K562 (cell line): ENCODE data around the gene TMEM214. TPM values are rescaled to one million over a fixed set of nuclear protein-coding genes. Genes with fewer than 3 reads are reported as not detected.

ENCODE experiments used
- COPS2 ChIP-seq: fragments of 450-650 bp; conservative IDR thresholded peaks from 2 replicates; pipeline ENCODE4 v1.6.1; 2016; ENCODE audit warnings: mild to moderate bottlenecking, moderate library complexity
- EGR1 ChIP-seq: fragments of 450-650 bp; conservative IDR thresholded peaks from 2 replicates; pipeline ENCODE4 v1.6.1; 2017; ENCODE audit warnings: mild to moderate bottlenecking
- FOXA3 ChIP-seq, 2 experiments: fragments of 450-650 bp in 1 of 2; sonication (generic) in 1 of 2; formaldehyde crosslinking; IDR thresholded peaks in 1 of 2; conservative IDR thresholded peaks in 1 of 2; 2 replicates each; pipeline versions ENCODE4 v1.4.0 to v1.8.0; 2020 to 2022; ENCODE audit warnings: mild to moderate bottlenecking in 2 of 2, missing genetic modification reagents in 1 of 2
- PHB2 ChIP-seq: fragments of 450-650 bp; IDR thresholded peaks from 2 replicates; pipeline ENCODE4 v1.6.1; 2017; ENCODE audit warnings: low read depth
- SLC30A9 ChIP-seq: fragments of 250-450 bp; sonication (Bioruptor Pico); IDR thresholded peaks from 2 replicates; pipeline ENCODE4 v1.8.0; 2022; ENCODE audit warnings: mild to moderate bottlenecking, moderate library complexity
- TARDBP ChIP-seq: fragments of 450-650 bp; IDR thresholded peaks from 2 replicates; pipeline ENCODE4 v1.6.1; 2016
- ZNF583 ChIP-seq: fragments of 250-450 bp; sonication (Bioruptor Pico); IDR thresholded peaks from 2 replicates; pipeline ENCODE4 v1.4.0; 2020
- ZNF778 ChIP-seq: fragments of 450-650 bp; formaldehyde crosslinking; IDR thresholded peaks from 2 replicates; pipeline ENCODE4 v1.4.0; 2020; ENCODE audit warnings: mild to moderate bottlenecking, moderate library complexity
- ZSCAN32 ChIP-seq: fragments of 450-650 bp; formaldehyde crosslinking; IDR thresholded peaks from 2 replicates; pipeline ENCODE4 v1.4.0; 2020; ENCODE audit warnings: mild to moderate bottlenecking, moderate library complexity
- polyA plus RNA-seq, 8 experiments: library from polyadenylated mRNA; depleted of rRNA in 4 of 8; stranded (reverse) in 5 of 8; unstranded in 3 of 8; fragments of >200 nt; fragmentation: Nextera tagmentation in 2 of 8; fragmentation: Illumina TruSeq in 1 of 8; extraction: Ambion mirVana in 2 of 8; extraction: Trizol in 1 of 8; gene quantifications; 2 replicates each; pipeline versions ENCODE4 v1.2.1 to v1.2.3, GENCODE V29; 2011 to 2014; ENCODE audit warnings: inconsistent platforms in 1 of 8, missing spikeins in 1 of 8
- total RNA-seq, 7 experiments: library from RNA; depleted of rRNA in 6 of 7; stranded (reverse); fragments of >200 nt in 6 of 7; fragmentation: Illumina TruSeq in 2 of 7; extraction: Trizol in 2 of 7; gene quantifications; 2 replicates each; pipeline versions ENCODE4 v1.2.1 to v1.2.3, GENCODE V29; 2011 to 2021; ENCODE audit warnings: low replicate concordance in 1 of 7
- TF ChIP-seq, protein P1 (sequence below), 2 experiments: fragments of 450-650 bp; IDR thresholded peaks; 2 replicates each; pipeline ENCODE4 v1.6.1; 2016; ENCODE audit warnings: mild to moderate bottlenecking in 2 of 2, borderline replicate concordance in 1 of 2, low read depth in 1 of 2, moderate library complexity in 1 of 2
- TF ChIP-seq, protein P2 (sequence below): fragments of 250-450 bp; sonication (Bioruptor Pico); IDR thresholded peaks from 2 replicates; pipeline ENCODE4 v1.8.0; 2021; ENCODE audit warnings: mild to moderate bottlenecking, moderate library complexity
- TF ChIP-seq, protein P3 (sequence below): IDR thresholded peaks from 2 replicates; pipeline ENCODE4 v1.6.1; 2014; ENCODE audit warnings: antibody characterized with exemption
- TF ChIP-seq, protein P4 (sequence below): fragments of 150-350 bp; conservative IDR thresholded peaks from 2 replicates; pipeline ENCODE4 v1.6.1; 2014; ENCODE audit warnings: low read length

TMEM214 gene
- total and polyA plus RNA-seq, 9 of the 15 experiments (the other 6 are each of a cell fraction or from before 2014, with no cell fraction given) = 11.4 to 81.4 (median 44.1) TPM

DNA sequence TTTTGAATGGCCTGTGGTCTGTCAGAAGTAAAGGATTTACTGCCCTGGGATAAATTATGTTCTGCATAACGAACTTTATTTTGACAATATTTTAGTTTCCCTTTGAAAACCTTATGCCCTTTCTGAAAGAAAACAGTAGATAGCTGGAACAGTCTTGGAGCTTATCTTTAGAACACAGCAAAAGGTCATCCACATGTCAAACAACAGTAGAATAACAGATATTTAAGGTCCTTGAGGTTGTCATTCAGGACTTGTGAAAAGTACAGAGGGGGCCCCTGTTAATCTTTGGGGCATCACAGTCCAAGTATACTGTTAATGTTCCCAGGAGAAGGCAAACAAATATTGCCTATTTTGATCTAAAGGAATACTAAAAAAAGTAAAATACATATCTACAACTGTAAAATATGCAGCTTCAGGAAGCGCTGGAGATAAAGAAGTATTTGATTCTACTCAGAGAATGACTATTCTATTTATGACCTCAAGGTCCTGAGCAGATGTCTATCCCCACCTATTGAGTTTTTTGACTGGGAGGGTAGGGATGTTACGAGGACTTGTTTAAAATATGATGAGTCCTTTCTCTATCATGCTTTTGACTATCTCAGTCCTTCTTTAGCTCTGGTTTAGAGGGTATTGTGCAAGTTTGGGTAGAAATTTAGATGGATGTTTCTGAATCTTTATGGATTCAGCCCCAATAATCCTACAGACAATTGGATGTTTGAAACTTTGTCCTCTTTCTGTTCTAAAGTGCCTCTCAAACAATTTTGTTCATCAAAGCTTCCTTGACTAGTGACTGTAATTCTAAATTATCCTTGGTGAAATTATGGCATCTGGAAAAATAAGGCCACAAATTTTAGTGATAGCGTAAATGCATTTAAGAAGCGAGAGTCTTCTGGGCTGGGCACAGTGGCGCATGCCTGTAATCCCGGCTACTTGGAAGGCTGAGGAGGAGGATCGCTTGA, 25.1 kb upstream of the TMEM214 start (continued):
- TF ChIP-seq, protein P1, sequence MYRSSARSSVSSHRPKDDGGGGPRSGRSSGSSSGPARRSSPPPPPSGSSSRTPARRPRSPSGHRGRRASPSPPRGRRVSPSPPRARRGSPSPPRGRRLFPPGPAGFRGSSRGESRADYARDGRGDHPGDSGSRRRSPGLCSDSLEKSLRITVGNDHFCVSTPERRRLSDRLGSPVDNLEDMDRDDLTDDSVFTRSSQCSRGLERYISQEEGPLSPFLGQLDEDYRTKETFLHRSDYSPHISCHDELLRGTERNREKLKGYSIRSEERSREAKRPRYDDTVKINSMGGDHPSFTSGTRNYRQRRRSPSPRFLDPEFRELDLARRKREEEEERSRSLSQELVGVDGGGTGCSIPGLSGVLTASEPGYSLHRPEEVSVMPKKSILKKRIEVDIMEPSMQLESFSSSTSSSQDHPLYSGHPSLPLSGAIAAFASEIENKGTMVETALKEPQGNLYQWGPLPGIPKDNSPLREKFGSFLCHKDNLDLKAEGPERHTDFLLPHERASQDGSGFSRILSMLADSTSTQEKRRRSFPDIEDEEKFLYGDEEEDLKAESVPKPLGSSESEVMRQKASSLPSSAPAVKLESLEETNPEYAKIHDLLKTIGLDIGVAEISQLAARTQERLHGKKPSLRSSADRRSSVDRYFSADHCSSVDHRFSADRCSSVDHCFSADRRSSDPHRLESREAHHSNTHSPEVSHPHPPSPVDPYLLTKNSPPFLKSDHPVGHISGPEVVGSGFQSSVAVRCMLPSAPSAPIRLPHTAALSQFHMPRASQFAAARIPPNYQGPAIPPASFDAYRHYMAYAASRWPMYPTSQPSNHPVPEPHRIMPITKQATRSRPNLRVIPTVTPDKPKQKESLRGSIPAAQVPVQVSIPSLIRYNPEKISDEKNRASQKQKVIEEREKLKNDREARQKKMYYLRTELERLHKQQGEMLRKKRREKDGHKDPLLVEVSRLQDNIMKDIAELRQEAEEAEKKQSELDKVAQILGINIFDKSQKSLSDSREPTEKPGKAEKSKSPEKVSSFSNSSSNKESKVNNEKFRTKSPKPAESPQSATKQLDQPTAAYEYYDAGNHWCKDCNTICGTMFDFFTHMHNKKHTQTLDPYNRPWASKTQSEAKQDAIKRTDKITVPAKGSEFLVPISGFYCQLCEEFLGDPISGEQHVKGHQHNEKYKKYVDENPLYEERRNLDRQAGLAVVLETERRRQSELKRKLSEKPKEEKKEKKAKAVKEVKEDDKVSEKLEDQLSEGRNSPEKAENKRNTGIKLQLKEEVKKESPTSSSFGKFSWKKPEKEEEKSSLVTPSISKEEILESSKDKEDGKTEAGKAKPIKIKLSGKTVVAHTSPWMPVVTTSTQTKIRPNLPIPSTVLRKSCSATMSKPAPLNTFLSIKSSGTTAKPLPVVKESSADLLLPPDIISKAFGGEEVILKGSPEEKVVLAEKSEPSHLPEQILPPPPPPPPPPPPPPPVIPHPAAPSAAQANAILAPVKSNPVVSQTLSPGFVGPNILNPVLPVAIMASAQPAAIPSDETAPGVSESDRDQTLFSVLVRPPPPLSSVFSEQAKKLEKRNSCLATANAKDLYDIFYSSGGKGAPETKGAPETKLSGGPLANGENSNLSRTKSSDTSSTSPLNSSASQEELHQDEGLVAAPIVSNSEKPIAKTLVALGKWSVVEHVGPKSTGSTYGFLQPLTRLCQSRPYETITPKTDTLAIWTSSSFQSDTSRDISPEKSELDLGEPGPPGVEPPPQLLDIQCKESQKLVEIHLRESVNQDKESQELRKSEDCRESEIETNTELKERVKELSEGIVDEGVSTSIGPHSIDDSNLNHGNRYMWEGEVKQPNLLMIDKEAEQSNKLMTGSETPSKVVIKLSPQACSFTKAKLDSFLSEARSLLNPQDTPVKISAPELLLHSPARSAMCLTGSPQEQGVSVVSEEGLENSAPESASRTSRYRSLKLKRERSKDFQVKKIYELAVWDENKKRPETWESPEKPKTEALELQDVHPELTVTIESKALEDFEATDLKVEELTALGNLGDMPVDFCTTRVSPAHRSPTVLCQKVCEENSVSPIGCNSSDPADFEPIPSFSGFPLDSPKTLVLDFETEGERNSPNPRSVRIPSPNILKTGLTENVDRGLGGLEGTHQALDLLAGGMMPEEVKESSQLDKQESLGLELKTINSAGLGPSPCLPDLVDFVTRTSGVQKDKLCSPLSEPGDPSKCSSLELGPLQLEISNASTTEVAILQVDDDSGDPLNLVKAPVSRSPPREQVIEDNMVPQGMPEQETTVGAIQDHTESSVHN (IDR thresholded peaks at IDR 0.05; ENCODE audit: borderline replicate concordance in 1 of 2, low read depth in 1 of 2) = peak in 1 of 2 experiments; percentile 92; a peak in 1 of 4 replicates
- TF ChIP-seq ZNF778 (CRISPR knock-in tag) = no peak
- no peak for TF ChIP-seq ZSCAN32 (CRISPR knock-in tag)
- no peak for TF ChIP-seq PHB2
- TF ChIP-seq FOXA3 (CRISPR knock-in tag; conservative IDR thresholded peaks at IDR 0.05 in 1 of 2, IDR thresholded peaks at IDR 0.05 in 1 of 2) = peak in 1 of 2 experiments; percentile 54; a peak in 2 of 4 replicates
- TF ChIP-seq, protein P2, sequence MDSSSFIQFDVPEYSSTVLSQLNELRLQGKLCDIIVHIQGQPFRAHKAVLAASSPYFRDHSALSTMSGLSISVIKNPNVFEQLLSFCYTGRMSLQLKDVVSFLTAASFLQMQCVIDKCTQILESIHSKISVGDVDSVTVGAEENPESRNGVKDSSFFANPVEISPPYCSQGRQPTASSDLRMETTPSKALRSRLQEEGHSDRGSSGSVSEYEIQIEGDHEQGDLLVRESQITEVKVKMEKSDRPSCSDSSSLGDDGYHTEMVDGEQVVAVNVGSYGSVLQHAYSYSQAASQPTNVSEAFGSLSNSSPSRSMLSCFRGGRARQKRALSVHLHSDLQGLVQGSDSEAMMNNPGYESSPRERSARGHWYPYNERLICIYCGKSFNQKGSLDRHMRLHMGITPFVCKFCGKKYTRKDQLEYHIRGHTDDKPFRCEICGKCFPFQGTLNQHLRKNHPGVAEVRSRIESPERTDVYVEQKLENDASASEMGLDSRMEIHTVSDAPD (CRISPR knock-in tag) = no peak
- no peak for TF ChIP-seq ZNF583 (CRISPR knock-in tag)
- TF ChIP-seq COPS2 = no peak
- TF ChIP-seq, protein P3, sequence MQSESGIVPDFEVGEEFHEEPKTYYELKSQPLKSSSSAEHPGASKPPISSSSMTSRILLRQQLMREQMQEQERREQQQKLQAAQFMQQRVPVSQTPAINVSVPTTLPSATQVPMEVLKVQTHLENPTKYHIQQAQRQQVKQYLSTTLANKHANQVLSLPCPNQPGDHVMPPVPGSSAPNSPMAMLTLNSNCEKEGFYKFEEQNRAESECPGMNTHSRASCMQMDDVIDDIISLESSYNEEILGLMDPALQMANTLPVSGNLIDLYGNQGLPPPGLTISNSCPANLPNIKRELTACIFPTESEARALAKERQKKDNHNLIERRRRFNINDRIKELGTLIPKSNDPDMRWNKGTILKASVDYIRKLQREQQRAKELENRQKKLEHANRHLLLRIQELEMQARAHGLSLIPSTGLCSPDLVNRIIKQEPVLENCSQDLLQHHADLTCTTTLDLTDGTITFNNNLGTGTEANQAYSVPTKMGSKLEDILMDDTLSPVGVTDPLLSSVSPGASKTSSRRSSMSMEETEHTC = no peak
- no peak for TF ChIP-seq TARDBP
- TF ChIP-seq, protein P4, sequence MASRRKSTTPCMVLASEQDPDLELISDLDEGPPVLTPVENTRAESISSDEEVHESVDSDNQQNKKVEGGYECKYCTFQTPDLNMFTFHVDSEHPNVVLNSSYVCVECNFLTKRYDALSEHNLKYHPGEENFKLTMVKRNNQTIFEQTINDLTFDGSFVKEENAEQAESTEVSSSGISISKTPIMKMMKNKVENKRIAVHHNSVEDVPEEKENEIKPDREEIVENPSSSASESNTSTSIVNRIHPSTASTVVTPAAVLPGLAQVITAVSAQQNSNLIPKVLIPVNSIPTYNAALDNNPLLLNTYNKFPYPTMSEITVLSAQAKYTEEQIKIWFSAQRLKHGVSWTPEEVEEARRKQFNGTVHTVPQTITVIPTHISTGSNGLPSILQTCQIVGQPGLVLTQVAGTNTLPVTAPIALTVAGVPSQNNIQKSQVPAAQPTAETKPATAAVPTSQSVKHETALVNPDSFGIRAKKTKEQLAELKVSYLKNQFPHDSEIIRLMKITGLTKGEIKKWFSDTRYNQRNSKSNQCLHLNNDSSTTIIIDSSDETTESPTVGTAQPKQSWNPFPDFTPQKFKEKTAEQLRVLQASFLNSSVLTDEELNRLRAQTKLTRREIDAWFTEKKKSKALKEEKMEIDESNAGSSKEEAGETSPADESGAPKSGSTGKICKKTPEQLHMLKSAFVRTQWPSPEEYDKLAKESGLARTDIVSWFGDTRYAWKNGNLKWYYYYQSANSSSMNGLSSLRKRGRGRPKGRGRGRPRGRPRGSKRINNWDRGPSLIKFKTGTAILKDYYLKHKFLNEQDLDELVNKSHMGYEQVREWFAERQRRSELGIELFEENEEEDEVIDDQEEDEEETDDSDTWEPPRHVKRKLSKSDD = no peak
- no peak for TF ChIP-seq EGR1
- no peak for TF ChIP-seq SLC30A9
